ENCODE results near the gene TEN1.

GRCh38 chr17:75975757-75976174 lies 3.3 kb upstream of the TEN1 start:
- TF ChIP-seq POLR2AphosphoS5 (IDR thresholded peaks at IDR 0.05; ENCODE audit: low read depth, low read length): no peak
- TF ChIP-seq TAF1 (IDR thresholded peaks at IDR 0.05; ENCODE audit: borderline replicate concordance, low read depth, low read length): no peak

Measured in GM12892 (cell line).